COLO829 (cell line): Measurements from ENCODE around the gene TMEM154.
"Not testable (repeated sequence)": the region's sequence is repeated elsewhere in the genome, so short reads cannot be mapped to it uniquely, and the experiment has no call there.

ENCODE experiments used
- DNase-seq: peaks from one replicate; pipeline ENCODE4 v3.0.0; 2012; ENCODE audit warnings: low spot score

Gene TMEM154

DNA sequence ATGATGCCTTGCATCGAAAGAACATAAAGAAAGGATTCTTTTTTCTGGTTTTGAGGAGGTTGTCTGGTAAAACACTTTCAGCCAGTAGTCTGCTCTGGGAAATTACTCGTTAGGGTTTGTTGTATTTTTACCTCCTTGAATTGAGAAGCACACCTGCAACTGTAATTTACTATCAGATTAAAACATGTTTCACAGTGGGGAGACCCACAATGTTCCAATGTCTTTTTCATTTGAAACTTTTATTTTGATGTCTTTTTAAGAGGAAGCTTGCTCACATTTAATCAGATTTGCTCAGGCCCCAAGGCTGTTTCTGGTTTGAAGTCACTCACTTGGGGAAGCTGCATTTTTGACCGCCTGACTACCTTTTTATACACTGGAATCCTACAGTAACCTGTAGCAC lies 12.0 kb downstream of the TMEM154 start:
- no peak for DNase-seq

DNA sequence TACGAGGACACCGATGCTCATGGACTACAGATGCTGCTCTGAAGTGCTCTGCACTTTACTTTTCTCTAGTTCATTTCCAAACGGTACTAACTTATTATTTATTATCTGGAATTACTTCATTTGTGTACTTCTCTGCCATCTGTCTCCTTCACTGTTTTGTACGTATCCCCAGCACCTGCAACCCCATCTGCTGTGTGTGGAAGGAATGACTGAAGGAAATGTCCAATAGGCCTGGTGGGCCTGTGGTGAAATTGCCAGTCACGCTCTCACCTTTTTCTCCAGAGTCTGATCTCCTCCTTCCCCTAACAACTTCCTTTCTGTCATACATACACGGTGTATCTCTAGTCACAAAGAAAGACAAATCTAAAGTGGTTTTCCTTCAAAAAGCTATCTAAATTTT lies 12.9 kb downstream of the TMEM154 start:
- DNase-seq: no peak

DNA sequence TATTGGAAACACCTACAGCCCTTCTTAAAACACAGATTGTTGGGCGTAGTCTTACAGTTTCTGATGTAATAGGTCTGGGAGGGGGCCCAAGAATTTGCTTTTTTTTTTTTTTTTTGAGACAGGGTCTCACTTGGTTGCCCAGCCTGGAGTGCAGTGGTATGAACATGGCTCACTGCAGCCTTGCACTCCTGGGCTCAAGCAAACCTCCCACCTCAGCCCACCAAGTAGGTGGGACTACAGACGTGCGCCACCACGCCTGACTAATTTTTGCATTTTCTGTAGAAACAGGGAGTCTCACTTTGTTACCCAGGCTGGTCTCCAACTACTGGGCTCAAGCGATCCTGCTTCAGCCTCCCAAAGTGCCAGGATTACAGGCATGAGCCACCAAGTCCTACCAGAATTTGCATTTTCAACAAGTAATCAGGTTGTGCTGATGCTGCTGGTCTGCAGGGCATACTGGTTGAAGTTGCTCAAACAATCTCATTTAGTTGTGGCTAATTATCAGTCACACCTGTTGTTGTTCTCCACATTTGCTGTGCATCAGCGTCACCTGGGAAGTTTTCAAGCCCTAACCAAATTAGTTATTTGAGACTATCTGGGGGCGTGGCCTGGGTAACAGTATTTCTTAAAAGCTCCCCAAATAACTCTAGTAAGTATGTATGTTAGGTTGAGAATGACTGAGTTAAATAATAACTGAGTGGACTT lies 14.0 kb downstream of the TMEM154 start:
- no peak for DNase-seq

DNA sequence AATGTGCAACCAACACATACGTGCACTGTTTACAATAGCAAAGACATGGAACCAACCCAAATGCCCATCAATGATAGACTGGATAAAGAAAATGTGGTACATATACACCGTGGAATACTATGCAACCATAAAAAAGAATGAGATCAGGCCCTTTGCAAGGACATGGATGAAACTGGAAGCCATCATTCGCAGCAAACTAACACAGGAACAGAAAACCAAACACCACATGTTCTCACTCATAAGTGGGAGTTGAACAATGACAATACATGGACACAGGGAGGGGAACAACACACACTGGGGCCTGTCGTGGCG lies 15.8 kb downstream of the TMEM154 start:
- not testable (repeated sequence) for DNase-seq

DNA sequence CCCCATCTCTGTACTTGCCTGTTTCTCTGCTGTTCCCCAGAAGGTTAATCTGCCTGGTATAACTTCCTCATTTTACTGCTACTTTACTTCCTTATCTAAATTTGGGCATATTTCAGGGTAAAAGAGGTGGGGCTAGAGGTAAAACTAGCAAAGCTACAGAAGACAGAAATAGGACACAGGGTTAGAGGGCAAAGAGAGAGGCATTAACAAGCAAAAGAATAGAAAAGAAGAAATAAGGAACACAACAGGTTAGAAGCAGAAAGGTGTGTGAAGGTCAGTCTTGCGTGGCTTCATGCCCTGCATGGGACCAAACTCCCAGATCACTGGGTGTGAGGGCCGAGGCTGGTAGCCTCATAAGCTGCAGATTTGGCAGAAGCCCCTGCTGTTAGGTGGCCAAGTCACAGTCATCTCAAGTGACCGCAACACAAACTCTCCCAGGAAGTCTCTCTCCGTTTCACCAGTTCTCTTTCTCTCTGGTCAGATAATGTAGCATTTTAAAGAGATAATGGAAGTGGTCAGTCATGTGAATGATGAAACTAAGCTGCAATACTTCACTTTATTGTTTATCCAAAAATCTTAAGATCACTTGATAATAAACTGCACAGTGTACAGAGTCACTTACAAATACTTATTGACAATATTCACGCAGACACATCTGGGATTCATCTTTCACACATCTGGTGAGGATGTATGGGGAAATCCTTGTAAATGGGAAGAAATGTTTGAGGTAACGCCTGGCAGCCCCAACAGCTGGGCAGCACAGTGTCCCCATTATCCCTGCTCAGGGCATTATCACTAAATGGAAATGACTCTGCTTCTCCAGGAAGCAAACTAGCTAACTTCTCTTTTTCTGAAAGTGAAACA lies 16.4 kb downstream of the TMEM154 start:
- DNase-seq: no peak

DNA sequence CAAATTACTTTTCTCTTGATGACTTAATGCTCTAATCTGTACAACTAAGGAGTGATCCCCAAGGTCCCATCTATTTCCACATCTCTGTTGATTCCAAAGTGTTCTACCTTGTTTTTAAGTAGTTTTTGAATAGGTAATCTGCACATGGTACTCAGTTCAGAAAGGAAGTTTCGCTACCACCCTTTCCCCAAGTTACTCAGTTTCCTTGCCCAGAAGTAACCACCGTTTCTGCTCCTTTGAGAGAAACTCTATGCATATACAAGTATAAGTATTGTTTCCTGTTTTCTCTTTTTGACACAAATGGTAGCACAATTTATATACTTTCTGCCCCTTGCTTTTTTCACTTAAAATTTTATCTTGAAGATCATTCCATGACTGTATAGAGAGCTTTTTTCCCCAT lies 18.1 kb downstream of the TMEM154 start:
- no peak for DNase-seq

DNA sequence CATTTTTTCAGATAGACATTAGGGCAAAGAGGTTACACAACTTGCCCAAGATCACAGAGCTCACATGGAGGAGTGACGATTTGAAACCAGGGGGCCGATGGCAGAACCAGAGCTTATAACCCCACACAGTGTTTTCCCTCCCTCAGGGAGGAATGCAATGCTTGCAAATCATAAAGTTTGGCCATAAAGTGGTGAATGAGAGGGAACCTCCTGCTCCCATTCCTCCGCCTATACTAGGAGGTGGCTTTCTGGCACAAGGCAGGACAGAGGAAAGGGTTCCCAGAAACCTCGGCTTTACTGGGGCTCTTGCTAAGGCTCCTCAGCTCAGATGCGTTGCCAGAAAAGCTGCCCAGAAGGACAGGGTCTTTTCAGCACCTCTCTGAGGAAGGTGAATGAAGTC lies 19.3 kb downstream of the TMEM154 start:
- DNase-seq: no peak

DNA sequence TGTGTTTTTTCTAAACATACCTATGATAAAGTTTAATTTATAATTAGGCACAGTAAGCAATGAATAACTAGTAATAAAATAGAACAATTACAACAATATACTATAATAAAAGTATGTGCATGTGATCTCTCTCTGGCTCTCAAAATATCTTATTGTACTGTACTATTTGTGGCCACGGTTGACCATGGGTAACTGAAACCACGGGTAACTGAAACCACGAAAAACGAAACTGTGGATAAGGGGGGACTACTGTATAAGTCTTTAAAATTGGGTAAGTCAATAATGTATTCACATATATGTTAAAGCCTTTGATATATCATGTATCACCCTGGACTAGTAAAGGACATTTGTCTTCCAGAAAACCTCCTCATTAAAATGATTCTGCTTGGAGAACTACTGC lies 20.0 kb downstream of the TMEM154 start:
- DNase-seq: no peak

DNA sequence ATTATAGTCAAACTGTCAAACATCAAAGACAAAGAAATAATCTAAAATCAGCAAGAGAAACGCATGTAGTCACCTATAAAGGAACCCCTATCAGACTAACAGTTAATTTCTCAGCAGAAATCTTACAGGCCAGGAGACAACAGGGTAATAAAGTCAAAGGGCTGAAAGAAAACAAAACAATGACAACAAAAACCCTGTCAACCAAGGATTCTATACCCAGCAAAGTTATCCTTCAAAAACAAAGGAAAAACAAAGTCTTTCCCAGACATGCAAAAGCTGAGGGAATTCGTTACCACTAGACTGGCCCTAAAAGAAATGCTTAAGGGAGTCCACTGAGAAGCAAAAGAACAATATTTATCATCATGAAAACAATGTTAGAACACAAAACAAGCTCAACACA lies 22.1 kb downstream of the TMEM154 start:
- DNase-seq: no peak

DNA sequence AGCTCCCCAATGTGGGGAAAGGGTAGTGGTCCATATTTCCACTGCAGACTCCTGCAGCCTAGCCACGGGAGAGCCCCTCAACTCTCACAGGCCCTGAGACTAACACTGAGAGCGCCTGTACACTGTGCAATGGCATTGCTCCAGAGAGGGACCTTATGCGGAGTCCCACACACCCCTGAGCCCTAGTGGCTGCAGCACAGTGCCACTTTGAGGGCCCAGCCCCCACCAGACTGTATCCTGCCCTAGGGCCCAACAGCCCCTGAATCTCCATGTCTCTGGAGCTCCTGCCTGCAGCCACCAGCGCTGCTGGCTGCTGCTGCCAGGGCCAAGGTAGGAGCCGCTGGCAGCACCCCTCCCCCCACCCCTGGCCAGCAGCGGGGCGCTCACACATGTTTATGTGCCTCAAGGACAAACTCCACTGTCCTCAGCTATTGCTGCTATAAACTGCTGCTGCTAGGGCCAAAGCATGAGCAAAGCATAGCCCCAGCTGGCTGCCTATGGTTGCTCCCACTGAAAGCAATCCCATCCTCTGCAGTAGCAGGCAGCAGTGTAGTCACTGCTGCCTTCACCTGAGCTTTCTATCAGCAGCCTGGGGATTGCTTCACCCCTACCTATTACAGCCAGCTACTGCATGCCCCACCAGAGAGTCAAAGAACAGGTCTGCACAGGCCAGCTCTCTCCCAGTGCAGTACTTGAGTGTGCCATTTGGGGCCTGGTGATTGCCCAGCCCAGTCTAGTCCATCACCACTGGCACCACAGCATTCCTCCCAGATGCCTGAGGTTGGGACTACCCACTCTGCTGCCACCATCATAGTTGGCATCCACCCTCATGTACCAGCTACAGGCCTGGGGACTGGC lies 24.3 kb downstream of the TMEM154 start:
- DNase-seq: no peak

DNA sequence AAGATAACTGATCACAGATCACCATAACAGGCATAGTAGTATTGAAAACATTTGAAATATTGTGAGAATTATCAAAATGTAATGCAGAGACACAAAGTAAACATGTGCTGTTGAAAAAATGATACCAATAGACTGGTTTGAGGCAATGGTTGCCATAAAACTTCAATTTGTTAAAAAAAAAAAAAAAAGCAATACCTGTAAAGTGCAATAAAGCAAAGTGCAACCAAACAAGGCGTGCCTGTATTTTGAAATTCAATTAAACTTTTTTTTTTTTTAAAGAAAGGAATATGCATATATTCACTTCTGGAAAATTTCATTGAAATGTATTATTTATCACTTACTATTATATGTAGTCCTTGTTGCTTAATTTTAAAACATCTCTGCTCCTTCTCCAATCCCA lies 27.7 kb downstream of the TMEM154 start:
- DNase-seq: no peak

DNA sequence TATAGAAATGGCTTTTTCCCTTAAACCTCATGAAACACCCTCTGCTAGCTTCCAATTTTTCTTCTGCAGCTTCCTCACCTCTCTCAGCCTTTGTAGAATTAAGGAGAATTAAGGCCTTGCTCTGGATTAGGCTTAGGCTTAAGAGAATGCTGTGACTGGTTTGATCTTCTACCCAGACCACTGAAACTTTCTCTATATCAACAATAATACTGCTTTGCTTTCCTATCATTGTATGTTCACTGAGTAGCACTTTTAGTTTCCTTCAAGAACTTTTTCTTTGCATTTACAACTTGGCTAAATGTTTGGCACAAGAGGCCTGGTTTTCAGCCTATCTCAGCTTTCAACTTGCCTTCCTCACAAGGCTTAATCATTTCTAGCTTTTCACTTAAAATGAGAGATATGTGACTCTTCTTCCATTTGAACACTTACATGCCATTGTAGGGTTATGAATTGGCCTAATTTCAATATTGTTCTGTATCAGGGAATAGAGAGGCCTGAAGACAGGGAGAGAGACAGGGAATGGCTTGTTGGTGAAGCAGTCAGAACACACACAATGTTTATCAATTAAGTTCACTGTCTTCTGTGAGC lies 28.2 kb downstream of the TMEM154 start:
- DNase-seq: no peak

DNA sequence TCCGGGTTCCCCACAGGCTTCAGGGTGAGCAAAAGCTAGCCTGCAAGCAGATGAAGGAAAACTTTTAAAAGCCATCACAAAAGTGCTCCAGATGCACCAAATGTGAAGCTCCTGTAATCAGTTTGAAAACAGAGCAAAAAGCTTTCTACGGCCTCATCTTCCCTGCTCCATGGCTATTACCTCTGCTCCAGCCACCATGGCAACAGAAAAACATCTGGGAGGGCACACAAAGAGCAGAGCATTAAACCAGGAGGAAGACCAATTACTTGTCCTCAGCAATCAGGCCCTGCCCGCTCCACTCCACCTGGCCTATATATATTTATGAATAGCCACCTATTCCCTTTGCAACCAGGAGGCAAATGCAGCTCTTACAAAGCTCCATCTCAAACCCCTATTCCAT lies 33.6 kb downstream of the TMEM154 start:
- no peak for DNase-seq

DNA sequence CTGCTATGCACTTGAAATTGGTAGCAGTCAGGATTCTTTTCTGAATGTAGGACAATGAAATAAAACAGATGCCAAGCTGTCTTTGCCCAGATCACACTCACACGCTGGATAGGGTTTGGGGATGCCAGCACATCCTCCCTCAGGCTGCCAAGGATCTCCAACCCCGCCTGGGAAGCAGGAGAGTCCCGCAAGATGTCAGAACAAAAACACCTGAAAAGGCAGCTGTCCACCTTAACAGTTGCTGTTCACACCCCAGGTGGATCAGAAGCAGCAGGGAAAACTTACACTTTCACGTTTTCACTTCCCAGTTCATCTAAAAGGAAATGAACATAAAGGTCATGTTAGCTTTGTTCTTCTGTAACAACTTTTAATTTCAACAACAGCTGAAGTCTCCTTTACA lies 35.7 kb downstream of the TMEM154 start:
- no peak for DNase-seq

DNA sequence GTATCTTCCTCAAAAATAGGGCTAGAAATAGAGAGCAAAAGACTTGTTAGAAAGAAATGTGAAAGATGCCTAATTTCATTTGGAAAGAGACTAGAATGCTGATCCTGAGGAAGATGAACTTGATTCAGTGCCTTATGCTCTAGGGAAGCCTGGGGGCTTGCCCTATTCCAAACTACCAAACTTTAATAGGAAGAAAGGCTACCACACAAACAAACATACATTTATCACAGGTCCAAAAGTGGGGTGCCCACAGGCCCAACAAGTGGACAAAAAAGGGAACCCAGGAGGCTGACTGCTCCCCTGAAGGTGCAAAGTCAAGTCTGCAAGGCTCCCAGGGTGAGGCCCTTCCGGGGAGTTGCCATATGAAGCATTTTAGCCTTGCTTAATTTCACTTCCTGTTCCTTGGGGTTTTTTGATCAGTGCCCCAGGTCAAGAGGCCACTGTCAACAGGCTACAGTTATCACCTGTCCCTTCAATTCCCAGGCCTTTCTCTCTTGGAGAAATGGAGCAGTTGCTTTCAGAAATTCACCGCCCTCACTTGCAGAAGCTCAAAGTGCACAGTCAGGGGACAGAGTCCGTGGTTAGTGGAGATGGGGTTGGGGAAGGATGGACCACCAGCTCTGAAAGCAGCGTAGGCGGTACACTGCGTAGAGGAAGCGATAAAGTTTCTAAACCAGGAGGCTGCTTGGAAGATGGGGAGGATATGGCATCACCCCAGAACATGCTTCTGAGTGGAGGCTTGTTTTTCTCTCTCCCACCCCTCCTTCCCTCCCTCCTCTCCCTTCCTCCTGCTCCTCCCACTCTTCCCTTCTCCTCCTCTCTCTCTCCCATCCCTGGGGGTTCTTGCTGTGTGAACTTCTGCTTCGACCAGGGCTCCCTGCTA lies 36.4 kb downstream of the TMEM154 start:
- DNase-seq: no peak

DNA sequence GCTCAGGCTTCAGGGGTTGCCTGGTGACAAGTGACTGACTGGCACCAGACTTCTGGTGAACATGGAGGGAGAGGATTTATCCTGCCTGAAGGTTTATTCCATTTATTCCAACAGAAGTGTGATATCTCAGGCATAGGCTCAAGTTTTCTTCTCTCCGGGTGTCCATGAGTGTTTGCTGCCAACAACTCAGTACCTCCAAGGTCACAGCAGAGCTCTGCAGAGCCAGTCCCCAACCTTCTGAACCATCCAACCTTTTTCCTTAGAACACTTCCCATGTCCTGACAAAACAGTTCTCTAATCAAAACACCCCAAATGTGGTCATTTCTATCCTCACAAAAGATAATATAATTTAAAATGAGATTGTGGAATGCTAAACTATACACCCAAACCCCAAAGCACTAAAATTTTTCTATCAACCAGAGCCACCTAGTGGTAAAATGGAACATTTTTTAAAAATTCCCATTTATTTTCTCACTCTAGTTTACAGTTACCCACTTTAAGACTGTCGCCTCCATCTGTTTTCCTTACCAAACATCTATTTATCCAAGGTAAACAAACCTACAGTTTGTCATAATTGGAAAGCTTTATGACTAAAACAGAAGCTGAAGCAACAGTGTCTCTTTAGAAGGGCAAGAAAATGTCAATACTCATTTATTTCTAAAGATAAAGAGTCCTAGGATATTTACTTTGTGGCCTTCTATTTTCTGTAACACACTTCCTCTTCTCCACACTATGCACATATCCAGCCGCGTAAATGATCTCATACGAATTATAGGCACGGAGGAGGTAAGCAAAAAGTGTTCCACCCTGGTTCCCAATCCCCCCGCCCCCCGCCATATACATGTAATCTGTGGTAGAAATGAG lies 39.5 kb downstream of the TMEM154 start:
- DNase-seq: peak; percentile 76

DNA sequence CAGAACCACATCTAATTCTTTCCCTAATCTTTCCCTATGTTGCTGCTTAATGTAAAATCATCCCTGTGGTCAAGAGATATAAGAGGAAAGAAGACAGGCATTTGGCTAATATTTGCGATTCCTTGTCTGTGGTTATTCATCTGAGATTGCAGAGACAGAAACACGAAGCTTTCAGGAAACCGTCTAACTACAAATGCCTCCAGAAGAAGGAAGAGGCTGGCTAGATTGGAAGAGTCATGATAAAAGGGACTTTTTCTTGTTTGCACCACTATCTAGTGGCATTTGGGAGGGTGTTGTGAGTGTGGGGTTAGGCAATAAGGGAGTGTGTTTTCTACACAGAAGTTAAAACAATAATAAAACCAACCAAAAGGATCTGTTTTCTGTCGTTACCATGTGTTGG lies 43.9 kb downstream of the TMEM154 start:
- no peak for DNase-seq

DNA sequence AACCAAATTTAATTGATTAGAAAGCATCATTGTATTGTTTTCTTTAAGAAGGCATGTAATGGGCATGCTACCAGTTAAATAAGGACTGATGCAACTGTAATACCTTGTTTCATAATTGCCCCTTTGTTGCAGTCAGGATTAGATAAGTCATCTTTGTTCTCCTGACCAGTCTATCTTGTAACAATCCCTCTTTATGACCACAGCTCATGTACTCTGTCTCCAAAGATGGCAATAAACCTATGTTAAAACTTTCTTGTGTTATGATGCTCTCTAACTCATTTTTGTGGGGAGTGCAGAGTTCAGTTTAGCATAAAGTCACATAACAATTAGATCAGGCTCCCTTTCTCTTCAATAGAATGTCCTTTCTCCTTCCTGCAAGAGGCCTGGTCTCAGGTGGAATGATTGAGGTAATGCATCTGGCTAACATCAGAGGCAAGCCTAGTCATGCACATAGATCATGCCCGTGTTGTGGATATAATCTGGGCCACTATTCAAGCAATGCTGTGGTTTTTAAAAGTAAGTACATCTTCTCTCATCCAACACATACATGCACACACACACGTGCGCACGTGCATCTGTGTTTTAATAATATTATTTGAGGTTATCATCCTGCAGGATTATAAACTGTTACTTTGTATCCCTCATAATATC lies 45.6 kb downstream of the TMEM154 start:
- peak; percentile 79 for DNase-seq

DNA sequence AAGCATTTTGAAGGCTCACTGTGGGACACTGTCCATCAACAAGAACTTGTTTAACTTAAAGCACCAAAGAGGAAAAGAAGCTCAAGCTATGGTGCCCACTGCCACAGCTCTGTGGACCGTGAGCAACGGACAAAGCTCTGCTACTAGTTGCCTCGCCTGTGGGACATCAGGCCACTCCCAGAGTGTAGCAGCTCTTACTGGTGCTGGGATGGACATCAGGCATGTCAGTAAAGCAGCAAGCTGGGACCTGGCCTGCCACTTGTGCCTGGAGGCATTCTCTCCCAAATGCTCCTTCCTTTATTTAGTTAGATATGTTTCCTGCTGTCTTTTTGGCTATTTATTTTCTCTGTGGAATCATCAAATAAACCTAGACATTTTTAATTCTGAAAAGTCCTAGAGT lies 46.7 kb downstream of the TMEM154 start:
- DNase-seq: no peak

DNA sequence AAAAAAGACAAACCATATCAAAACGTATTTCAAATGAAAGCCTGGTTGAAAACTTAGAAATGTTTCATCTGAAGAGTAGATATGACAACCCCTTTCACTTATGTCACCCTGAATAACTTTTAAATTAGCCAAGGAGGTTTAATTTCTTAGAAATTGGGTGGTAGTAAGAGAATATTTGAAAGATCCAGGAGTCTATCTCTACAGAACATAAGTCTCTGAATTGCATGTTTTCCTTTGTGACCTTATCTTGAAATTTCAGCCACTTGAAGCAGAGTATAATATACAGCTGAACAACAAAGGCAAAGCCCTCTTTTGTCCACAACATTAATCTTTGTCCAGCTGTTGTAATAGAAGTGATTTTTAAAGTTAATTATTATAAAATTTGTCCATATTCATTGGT lies 49.5 kb downstream of the TMEM154 start:
- DNase-seq: no peak
